22Rv1 (cell line): ENCODE data around the gene INTS1.

Experiments
- ZFX ChIP-seq: fragments of 450-650 bp; IDR thresholded peaks from 2 replicates; pipeline ENCODE4 v1.6.1; 2017; ENCODE audit warnings: antibody characterized with exemption, borderline replicate concordance
- TF ChIP-seq, protein P1 (sequence below): fragments of 450-650 bp; IDR thresholded peaks from 2 replicates; pipeline ENCODE4 v1.5.1; 2017; ENCODE audit warnings: mild to moderate bottlenecking

DNA sequence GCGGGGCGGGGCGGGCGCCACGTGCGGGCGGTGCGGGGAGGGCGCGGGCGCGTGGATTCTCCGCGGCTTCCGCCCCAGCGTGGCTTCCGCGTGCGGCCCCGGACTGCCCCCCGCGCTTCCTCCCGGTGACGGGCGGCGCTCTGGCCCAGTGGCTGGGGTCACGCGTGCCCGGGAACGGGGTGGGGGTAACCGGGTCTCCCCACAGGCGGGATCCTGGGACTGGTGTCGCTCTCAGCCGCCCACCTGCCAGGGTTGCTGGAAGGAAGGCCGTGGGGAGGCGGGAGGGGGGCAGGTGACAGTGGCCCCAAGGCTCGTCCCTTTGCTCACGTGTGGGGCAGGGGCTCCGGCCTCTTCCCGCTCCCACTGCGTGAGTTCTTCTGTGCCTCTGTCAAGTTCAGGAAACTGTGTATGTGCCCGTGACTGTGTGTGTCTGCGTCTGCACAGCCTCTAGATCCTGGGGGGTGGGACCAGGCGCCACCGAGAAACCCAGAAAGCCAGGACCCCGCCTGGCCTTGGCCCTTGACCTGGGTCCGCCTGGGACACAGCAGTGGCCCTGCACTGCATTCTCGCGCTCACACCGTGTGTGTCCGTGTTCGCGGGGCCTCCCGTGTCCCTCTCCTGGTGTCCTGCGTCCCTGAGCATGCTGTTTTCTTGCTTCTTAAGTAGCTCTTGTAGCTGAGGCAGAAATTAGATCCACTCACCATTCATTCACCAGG, 27.2 kb upstream of the INTS1 start:
- TF ChIP-seq, protein P1, sequence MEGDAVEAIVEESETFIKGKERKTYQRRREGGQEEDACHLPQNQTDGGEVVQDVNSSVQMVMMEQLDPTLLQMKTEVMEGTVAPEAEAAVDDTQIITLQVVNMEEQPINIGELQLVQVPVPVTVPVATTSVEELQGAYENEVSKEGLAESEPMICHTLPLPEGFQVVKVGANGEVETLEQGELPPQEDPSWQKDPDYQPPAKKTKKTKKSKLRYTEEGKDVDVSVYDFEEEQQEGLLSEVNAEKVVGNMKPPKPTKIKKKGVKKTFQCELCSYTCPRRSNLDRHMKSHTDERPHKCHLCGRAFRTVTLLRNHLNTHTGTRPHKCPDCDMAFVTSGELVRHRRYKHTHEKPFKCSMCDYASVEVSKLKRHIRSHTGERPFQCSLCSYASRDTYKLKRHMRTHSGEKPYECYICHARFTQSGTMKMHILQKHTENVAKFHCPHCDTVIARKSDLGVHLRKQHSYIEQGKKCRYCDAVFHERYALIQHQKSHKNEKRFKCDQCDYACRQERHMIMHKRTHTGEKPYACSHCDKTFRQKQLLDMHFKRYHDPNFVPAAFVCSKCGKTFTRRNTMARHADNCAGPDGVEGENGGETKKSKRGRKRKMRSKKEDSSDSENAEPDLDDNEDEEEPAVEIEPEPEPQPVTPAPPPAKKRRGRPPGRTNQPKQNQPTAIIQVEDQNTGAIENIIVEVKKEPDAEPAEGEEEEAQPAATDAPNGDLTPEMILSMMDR: no peak
- no peak for TF ChIP-seq ZFX
